ENCODE results near the gene FREY1.

FREY1 gene

DNA sequence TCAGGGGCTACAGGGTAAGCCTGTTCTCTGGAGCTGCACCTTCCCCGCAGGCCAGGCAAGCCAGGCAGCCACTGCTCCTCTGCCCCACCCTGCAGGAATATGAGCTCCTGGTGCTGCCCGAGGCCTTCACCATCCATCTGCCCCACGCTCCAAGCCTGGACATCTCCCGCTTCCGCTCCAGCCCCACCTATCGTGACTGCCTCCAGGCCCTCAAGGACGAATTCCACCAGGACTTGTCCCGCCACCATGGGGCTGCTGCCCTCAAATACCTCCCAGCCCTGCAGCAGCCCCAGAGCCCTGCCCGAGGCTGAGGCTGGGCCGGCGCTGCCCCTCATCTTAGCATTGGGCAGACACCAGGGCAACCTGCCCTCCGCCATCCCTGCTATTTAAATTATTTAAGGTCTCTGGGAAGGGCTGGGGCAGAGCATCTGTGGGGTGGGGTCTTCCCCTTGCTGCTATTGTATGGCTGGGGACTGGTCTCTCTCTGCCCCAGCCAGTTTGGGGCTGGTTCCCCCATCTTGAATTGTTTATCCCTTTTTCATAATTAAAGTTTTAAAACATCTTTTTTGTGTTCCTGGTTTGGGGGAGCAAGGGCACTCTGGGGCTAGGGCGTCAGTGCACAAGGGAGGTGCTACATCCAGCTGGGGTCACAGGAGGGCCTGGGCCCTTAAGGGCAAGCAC is 21.6 kb upstream of the FREY1 start:
- no peak for DNase-seq (ENCODE audit: low read depth in 2 of 2)

DNA sequence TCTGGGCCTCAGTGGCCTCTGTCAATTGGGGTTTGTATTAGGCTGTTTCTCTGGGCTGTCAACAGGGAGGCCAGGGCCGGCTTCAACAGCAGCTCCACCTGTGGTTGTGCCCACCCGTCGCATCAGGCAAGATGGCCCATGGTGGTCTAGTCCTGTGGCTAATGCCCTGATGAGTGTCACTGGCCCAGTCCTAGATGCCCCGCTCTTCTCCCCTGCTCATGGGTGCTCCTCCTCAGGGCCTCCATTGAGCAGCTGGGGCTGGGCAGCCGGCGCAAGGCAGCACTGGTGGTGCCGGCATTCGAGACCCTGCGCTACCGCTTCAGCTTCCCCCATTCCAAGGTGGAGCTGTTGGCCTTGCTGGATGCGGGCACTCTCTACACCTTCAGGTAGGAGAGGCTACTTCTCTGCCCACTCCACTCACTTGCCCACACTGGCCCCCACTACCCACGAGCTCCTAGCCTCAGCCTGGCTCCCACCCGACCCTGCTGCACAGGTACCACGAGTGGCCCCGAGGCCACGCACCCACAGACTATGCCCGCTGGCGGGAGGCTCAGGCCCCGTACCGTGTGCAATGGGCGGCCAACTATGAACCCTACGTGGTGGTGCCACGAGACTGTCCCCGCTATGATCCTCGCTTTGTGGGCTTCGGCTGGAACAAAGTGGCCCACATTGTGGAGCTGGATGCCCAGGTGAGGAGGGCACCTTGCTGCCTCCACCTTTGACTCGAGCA is 20.8 kb upstream of the FREY1 start:
- DNase-seq (ENCODE audit: low read depth in 2 of 2), result no peak

DNA sequence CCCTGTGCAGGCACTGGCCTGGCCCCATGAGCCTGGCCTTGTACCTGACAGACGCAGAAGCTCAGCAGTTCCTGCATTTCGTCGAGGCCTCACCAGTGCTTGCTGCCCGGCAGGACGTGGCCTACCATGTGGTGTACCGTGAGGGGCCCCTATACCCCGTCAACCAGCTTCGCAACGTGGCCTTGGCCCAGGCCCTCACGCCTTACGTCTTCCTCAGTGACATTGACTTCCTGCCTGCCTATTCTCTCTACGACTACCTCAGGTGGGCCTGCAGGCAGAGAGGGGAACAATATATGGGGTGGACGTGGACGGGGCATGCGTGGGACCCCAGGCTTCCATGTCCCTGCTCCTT is 20.2 kb upstream of the FREY1 start:
- no peak for DNase-seq (ENCODE audit: low read depth in 2 of 2)

DNA sequence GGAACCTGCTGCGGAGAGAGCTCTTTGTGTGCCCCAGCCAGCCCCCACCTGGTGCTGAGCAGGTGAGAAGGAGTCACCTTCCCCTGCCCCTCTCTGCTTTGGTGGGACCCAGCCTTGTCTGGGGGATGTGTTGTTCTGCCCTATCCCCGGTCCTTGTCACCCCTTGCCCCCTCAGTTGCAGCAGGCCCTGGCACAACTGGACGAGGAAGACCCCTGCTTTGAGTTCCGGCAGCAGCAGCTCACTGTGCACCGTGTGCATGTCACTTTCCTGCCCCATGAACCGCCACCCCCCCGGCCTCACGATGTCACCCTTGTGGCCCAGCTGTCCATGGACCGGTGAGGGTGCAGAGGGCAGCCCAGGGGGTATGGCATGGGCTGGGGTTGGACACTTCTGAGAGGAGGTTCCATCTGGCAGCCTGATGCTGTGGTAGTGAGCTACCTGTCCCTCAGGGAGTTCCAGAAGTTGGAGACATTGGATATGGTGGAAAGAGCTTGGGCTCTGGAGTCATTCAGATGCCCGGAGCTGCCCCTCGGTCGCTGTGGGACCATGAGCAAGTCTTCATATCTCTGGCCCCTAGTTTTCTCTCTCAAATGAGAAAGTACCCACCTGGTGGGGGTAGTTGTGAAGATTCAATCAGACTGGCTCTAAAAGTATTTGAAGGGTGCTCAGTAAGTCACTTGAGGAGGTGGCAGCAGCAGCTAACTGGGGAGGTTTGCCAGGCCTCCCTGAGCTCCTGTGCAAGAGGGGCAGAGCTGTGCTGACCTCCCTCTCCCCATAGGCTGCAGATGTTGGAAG is 19.7 kb upstream of the FREY1 start:
- no peak for DNase-seq (ENCODE audit: low read depth in 2 of 2)

DNA sequence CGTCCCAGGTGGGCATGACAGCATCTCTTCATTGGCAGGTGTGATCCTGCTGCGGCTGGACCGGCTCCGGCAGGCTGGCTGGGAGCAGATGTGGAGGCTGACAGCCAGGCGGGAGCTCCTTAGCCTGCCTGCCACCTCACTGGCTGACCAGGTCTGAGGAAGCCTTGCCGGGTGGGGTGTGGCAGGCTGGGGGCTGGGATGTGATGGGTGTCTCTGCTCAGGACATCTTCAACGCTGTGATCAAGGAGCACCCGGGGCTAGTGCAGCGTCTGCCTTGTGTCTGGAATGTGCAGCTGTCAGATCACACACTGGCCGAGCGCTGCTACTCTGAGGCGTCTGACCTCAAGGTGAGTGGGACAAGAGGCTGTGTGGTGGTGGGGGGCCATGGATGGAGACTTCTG is 18.9 kb upstream of the FREY1 start:
- no peak for DNase-seq (ENCODE audit: low read depth in 2 of 2)

DNA sequence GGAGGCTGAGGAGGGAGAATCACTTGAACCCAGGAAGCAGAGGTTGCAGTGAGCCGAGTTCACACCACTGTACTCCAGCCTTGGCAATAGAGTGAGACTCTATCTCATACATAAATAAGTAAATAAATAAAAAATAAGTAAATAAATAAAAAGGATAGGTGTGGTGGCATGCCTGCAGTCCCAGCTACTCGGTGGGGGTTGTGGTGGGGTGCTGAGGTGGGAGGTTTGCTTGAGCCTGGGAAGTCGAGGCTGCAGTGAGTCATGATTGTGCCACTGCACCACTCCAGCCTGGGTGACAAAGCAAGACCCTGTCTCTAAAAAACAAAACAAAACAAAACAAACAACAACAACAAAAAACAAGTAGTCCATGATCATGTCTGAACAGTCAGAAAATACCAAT is 18.5 kb upstream of the FREY1 start:
- no peak for DNase-seq (ENCODE audit: low read depth in 2 of 2)

DNA sequence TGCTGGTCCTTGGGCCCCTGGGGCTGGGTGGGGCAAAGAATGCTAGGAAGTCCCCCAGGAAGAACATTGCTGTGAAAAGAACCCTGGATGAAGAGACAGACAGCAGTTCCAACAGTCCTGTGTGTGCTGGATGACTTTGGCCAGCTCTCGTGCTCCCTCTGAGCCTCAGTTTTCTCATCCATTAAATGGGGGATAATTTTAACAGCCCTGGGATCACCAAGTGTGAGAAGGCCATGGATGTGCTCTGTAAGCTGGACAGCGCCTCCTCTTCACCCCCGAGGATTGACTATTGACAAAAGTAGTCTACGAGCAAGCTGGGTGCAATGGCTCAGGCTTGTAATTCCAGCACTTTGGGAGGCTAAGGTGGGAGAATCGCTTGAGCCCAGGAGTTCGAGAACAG is 17.9 kb upstream of the FREY1 start:
- DNase-seq (ENCODE audit: low read depth in 2 of 2), result no peak

DNA sequence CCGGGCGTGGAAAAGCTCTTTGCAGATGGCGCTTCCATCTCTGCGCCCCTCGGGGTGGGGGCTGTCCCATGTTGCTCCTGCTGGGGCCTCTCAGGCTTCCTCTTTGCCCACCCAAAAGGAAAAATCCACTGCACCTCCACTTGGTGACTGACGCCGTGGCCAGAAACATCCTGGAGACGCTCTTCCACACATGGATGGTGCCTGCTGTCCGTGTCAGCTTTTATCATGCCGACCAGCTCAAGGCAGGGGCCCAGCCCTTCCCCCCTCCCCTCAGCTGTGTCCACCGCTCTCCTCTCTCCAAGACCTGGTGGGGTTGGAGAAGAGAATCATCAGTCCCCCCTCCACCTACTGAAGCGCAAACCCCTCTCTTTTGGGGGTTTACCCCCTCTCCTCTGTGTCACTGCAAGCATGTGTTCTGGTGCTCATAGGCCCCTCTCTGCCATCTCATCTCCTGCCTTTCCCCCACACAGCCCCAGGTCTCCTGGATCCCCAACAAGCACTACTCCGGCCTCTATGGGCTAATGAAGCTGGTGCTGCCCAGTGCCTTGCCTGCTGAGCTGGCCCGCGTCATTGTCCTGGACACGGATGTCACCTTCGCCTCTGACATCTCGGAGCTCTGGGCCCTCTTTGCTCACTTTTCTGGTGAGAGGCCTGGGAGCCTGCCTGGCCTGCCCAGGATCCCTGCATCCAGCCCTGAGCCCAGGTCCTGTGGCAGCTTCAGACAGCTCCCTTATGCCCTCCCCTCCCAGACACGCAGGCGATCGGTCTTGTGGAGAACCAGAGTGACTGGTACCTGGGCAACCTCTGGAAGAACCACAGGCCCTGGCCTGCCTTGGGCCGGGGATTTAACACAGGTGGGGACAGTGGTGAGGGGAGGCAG is 17.2 kb upstream of the FREY1 start:
- no peak for DNase-seq (ENCODE audit: low read depth in 2 of 2)

DNA sequence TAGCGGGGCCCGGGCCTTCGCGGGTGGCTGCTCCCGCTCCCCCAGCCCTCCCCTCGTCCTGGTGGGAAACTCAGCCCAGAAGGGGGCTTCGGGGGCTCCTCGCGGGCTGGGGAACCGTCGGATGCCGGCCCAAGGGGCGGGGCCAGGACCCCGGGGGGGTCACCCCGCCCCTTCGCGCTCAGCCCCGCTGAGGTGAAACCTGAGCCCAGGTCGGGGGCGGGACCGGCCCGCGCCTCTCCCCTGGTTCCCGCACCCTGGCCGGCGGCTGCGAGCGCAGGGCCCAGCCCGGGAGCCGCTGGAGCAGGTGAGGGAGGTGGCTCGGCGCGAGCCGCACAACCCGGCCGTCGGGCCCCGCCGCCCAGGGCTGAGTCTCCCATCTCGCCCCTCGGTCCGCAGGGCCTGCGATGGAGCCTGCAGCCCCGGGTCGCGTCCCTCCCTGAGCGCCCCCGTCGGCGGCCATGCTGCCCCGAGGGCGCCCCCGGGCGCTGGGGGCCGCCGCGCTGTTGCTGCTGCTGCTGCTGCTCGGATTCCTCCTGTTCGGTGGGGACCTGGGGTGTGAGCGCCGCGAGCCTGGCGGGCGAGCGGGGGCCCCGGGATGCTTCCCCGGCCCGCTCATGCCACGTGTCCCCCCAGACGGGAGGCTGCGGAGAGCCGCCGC is 15.5 kb upstream of the FREY1 start, which contains the start of gene LARGE2:
TSS of gene LARGE2 (plus strand) at position 232 of the 658 bp plus-strand sequence. CDS start at position 459, 227 bp downstream.
- DNase-seq (ENCODE audit: low read depth in 2 of 2), result no peak

DNA sequence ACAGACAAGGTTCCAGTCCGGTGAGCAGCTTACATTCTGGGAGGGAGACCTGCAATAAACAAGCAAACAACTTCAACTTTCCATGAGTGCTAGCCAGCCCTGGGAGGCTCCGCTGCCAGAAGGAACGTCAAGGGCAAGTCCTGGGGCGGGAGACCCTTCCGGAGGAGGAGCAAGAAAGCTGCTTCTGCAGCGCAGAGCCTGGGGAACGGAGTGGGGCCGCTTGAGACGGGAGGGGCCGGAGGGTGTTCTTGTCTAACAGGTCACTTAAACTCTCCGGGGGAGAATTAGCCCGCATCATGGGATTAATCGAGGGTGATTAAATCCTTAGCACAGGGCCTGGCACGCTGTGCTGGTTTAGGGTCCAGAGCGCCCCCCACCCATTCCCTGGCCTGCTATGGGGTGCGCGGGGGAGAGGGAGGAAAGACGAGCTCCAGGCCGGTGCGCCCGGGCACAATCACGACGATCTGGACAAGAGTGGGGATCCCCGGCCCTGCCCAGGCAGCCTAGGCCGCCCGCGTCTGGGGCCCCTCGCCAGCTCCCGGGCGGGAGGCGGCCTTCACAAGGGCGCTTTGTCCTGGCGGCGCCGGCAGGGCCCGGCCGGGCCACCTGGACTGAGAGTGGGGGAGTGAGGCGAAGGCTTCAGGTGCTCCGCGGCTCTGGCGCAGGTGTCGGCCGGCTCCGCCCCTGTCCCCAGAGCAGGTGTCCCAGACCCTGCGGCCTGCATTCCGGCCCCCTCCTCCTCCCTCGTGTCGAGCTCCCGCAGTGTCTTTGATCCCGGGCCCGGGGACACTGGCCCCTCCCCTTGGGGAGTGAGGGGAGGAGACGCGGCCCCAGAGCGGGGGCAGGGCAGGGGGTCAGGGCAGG is 14.7 kb upstream of the FREY1 start:
- no peak for DNase-seq (ENCODE audit: low read depth in 2 of 2)

DNA sequence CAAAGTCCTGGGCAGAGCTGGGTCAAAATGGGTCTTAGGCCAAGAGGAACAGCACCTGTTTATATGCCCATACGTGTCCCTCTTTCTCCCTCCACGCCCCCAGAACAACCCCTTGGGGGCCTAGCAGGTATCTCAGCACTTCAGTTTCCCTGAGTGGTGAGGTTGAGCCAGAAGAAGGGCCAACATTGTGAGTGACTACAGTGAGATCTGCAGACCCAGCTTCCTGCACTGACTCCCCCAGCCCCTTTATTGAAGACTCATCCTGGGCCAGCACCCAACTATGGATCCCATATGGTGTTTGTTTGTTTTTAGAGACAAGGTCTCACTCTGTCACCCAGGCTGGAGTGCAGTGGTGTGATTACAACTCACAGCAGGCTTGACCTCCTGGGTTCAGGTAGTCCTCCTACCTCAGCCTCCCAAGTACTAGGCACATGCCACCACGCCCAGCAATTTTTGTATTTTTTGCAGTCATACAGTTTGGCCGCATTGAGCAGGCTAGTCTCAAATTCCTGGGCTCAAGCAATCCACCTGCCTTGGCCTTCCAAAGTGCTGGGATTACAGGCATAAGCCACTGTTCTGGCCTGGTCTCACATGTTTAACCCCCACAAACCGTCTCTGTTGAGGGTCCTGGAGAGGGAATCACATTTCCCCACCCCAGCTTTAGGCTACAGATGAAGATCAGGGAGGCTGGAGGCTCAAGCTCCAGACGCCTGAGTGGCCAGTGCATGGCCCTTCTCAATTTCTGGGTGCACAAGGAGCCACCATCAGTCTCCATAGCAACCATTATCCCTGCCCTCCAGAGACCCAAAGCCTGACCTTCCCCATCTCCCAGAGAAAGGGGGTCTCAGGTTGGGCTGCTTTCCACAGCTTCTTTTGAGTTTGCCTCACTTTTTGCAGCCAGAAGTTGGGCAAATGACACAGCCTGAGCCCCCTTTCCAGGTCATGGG is 13.7 kb upstream of the FREY1 start:
- no peak for DNase-seq (ENCODE audit: low read depth in 2 of 2)

DNA sequence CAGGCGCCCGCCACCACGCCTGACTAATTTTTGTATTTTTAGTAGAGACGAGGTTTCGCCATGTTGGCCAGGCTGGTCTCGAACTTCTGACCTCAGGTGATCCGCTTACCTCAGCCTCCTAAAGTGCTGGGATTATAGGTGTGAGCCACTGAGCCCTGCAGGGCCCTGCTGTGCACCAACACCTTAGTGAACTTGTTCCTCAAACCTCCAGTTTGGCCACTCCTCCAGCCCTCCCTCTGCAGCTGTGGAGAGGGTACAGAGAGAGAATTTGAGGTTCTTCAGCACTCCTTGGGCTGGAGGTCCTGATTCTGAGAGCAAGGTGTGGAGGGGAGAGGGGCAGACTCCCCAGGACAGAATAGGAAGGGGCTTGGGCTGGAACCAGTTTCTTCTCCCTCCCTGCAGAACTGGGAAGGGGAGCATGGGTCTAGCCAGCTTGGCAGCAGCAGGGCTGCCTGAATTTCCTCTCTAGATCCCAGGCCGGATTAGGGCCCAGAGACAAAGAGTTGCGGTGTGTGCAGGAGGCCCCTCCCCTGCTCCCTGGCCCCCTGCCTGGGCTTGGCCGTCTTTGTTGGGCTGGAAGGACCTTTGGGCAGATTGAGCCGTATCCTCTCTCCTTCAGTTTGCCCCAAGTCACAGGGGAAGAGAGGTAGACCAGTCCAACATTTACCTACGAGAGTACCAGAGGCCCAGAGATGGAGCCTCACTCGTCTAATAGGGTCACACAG is 12.9 kb upstream of the FREY1 start:
- DNase-seq (ENCODE audit: low read depth in 2 of 2), result no peak

DNA sequence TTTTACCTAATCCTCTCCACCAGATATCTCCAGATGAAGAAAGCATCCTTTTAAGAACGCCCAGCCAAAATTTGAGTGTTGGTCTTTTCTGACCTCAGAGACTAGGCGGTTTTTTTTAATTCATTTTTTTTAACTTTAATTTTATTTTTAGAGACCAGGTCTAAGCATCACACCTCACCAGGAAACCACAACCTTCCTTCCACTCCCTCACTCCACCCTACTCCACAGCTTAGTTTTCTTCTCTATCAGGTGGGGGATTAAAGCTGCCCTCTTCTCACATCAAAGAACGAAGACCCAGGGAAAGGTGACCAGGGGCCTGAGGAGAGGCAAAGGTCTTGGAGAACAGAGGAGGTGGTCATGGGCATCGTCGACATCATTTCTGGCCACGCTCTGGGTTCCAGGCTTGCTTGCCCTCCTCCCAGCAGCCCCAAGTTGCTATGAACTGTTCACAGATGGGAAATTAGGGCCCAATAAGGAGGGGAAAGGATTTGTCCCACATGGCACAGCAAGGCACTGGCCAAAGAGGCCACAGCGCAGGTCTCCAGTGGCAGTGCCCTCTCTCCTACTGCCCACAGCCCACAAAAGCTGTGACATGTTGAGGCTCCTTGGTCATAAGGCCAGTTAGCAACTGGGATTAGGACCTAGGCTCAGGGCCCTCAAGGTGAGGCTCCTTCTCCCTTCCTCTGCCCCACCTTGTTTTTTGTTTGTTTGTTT is 12.0 kb upstream of the FREY1 start:
- no peak for DNase-seq (ENCODE audit: low read depth in 2 of 2)

DNA sequence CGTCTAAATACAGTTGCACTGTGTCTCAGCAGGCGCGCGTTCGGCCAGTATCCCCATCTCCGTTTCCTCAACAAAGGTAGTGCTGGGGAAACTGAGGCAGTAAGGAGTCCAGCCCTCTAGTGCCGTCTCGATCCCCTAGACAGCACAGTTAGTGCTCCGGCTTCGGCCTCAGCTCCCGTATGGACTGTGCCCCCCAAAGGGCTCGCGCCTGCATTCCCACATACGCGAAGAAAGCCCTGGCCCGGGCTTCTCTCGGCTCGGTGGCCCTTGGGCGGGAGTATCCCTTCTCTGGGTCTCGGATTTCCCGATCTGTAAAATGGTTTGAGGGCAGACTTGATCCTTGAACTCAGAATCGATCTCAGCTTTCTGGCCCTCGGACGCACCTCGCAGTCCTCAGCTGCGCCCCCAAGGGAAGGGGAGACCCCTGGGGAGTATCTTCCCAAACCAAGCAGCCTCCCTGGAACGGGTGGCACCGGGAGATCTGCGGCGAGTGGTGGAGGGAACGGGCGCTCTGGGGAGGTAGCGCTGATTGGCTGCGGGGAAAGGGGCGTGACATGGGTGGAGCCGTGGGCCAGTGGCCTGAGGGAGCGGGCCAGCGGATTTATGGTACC is 11.4 kb upstream of the FREY1 start:
- DNase-seq (ENCODE audit: low read depth in 2 of 2), result peak; percentile 35 to 67

DNA sequence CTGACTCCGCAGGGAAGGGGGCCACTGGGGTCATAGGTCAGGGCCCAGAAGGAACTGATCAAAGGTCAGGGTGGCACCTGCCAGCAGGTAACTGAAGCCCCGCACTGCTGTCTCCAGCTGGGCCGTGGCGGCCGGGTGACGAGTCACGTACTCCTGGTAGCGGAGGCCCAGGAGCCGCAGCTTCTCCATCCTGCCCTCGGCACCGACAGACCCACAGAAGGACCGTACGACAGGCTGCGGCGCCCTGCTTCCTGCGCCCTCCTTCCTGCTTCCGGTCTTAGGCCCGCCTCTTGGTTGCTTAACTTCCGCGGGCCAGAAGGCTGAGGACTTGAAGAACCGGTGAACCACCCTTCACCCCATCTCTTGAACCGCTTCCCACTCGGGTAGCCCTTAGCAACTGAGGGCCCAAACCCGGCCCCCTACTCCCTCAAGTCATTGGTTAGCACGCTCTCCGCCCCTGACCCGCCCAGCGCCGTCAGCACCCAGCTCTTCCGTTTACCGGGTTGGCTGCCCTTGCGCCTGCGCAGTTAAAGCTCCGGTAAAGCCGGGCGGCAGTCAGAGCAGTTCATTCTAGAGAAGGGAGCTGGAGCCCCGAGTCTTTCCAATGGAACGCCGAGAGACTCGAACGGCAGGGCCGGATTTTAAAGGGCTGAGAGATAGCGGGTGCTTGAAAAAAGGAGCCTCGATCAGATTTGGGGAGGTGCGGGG is 10.7 kb upstream of the FREY1 start, which contains the start of gene PEX16:
TSS of gene PEX16 (minus strand) at position 255 of the 708 bp plus-strand sequence. CDS start at position 189, 66 bp downstream.
- DNase-seq (ENCODE audit: low read depth in 2 of 2), result peak; percentile 88 to 95

DNA sequence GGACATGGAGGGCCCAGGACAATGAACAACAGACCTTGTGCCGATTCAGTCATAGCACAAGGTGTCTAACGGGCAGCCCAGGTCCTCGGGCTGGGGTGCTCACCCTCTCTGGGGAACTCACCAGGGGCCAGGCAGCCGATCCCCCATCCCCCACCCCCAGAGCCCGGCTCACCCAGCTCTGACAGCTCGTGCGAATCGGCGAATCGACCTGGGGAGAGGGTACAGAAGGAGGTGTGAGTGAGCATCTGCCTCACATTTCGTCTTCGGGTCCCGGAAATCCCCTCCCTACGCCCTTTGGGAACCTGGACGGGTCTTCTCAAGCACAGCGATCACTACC is 10.2 kb upstream of the FREY1 start:
- no peak for DNase-seq (ENCODE audit: low read depth in 2 of 2)

DNA sequence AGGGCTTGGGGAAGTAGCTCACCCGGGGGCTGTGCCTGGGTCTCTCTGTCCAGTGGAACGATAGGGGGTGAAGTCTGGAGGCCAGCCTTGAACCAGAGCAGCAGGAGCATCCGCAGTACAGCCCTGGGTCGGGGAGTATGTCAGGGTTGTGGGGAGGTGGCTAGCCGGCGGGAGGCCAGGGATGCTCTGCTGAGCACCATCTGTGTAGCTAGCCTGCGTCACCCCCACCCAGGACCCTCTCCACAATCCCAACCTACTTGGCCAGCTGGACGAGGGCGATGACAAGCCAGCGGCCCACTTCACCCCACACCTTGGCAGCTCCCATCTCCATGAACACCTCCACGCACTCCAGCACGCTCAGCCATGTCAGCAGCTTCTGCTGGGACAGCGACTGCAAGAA is 8.4 kb upstream of the FREY1 start:
- no peak for DNase-seq (ENCODE audit: low read depth in 2 of 2)

Measured in stimulated activated CD4-positive, alpha-beta T cell treated with anti-CD3 and anti-CD28 coated beads, Interleukin-15, amount 100 ng/mL, for 48 hours (primary cell).